HEK293 (cell line): Measurements from ENCODE around the gene CDK12.

ENCODE experiments used
- CTCF ChIA-PET: fragments of 350-600 bp; formaldehyde crosslinking; extraction: SDS; loops from one replicate; lab custom pipeline; 2021; ENCODE audit warnings: antibody characterized with exemption; lab: Yijun Ruan, JAX
- POLR2A ChIA-PET: fragments of 300-600 bp; formaldehyde crosslinking; extraction: SDS; loops from one replicate; lab custom pipeline; 2020; ENCODE audit warnings: antibody characterized with exemption, inconsistent platforms; lab: Yijun Ruan, JAX
- H3K27ac ChIP-seq: fragments of 200-500 bp; sonication (Bioruptor generic); 2 replicates; pipeline ENCODE4 v1.5.1; 2014; ENCODE audit warnings: low read depth, low read length, control low read depth, inconsistent platforms; ENCODE audit errors: extremely low read depth
- H3K36me3 ChIP-seq, 2 experiments: fragments of 200-500 bp in 1 of 2; sonication (Bioruptor generic) in 1 of 2; 1 replicate in 1 of 2; 2 replicates in 1 of 2; pipeline ENCODE4 v1.5.1; 2014 to 2017; ENCODE audit warnings: inconsistent platforms in 2 of 2, low read length in 2 of 2; ENCODE audit not compliant: control insufficient read depth in 2 of 2, insufficient read depth in 1 of 2
- H3K4me1 ChIP-seq: fragments of 200-500 bp; sonication (Bioruptor generic); 2 replicates; pipeline ENCODE4 v1.5.1; 2014; ENCODE audit warnings: mild to moderate bottlenecking, low read length, inconsistent platforms; ENCODE audit not compliant: control insufficient read depth, insufficient read depth
- H3K4me3 ChIP-seq: 2 replicates; pipeline ENCODE4 v1.5.1; 2011; ENCODE audit warnings: low read depth, mild to moderate bottlenecking, control low read depth, low read length, moderate library complexity
- H3K9me3 ChIP-seq: fragments of 200-500 bp; sonication (Bioruptor generic); 2 replicates; pipeline ENCODE4 v1.5.1; 2014; ENCODE audit warnings: low read depth, low read length, inconsistent platforms; ENCODE audit not compliant: control insufficient read depth, insufficient read depth
- GLI4 ChIP-seq: fragments of 450-650 bp; formaldehyde crosslinking; IDR thresholded peaks from 2 replicates; pipeline ENCODE4 v1.5.1; 2016; ENCODE audit warnings: missing biosample characterization, missing genetic modification characterization
- KLF17 ChIP-seq: fragments of 450-650 bp; formaldehyde crosslinking; IDR thresholded peaks from 2 replicates; pipeline ENCODE4 v1.5.1; 2016; ENCODE audit warnings: missing biosample characterization, missing genetic modification characterization
- MZF1 ChIP-seq: fragments of 450-650 bp; formaldehyde crosslinking; IDR thresholded peaks from 2 replicates; pipeline ENCODE4 v1.5.1; 2017; ENCODE audit warnings: missing biosample characterization, missing genetic modification characterization, borderline replicate concordance
- REPIN1 ChIP-seq: fragments of 450-650 bp; formaldehyde crosslinking; IDR thresholded peaks from 2 replicates; pipeline ENCODE4 v1.5.1; 2017; ENCODE audit warnings: missing biosample characterization, missing genetic modification characterization, low read depth
- SCRT2 ChIP-seq: fragments of 450-650 bp; formaldehyde crosslinking; IDR thresholded peaks from 2 replicates; pipeline ENCODE4 v1.5.1; 2016; ENCODE audit warnings: missing biosample characterization, missing genetic modification characterization
- SP7 ChIP-seq: fragments of 450-650 bp; formaldehyde crosslinking; IDR thresholded peaks from 2 replicates; pipeline ENCODE4 v1.5.1; 2016; ENCODE audit warnings: missing biosample characterization, missing genetic modification characterization
- WT1 ChIP-seq: fragments of 450-650 bp; formaldehyde crosslinking; IDR thresholded peaks from 2 replicates; pipeline ENCODE4 v1.5.1; 2016; ENCODE audit warnings: missing biosample characterization, missing genetic modification characterization
- ZNF174 ChIP-seq: fragments of 450-650 bp; formaldehyde crosslinking; IDR thresholded peaks from 2 replicates; pipeline ENCODE4 v1.5.0; 2017; ENCODE audit warnings: missing biosample characterization, mild to moderate bottlenecking, missing genetic modification characterization
- ZNF184 ChIP-seq: fragments of 450-650 bp; IDR thresholded peaks from 2 replicates; pipeline ENCODE4 v1.5.1; 2018; ENCODE audit warnings: missing biosample characterization, mild to moderate bottlenecking, missing genetic modification characterization
- ZNF302 ChIP-seq: fragments of 450-650 bp; formaldehyde crosslinking; IDR thresholded peaks from 2 replicates; pipeline ENCODE4 v1.5.1; 2016; ENCODE audit warnings: missing biosample characterization, missing genetic modification characterization, low read depth
- ZNF391 ChIP-seq: fragments of 450-650 bp; formaldehyde crosslinking; IDR thresholded peaks from 2 replicates; pipeline ENCODE4 v1.5.1; 2016; ENCODE audit warnings: low read depth, missing biosample characterization, missing genetic modification characterization, borderline replicate concordance
- ZNF394 ChIP-seq: fragments of 450-650 bp; formaldehyde crosslinking; IDR thresholded peaks from 2 replicates; pipeline ENCODE4 v1.5.1; 2016; ENCODE audit warnings: missing biosample characterization, missing genetic modification characterization, mild to moderate bottlenecking, moderate library complexity, borderline replicate concordance
- ZNF48 ChIP-seq: fragments of 450-650 bp; formaldehyde crosslinking; IDR thresholded peaks from 2 replicates; pipeline ENCODE4 v1.5.1; 2016; ENCODE audit warnings: missing biosample characterization, missing genetic modification characterization
- ZNF548 ChIP-seq: fragments of 450-650 bp; formaldehyde crosslinking; IDR thresholded peaks from 2 replicates; pipeline ENCODE4 v1.5.1; 2016; ENCODE audit warnings: missing biosample characterization, missing genetic modification characterization
- ZNF664 ChIP-seq: fragments of 450-650 bp; formaldehyde crosslinking; IDR thresholded peaks from 2 replicates; pipeline ENCODE4 v1.5.1; 2016; ENCODE audit warnings: missing biosample characterization, missing genetic modification characterization
- ZNF670 ChIP-seq: fragments of 450-650 bp; formaldehyde crosslinking; IDR thresholded peaks from 2 replicates; pipeline ENCODE4 v1.5.1; 2016; ENCODE audit warnings: missing biosample characterization, missing genetic modification characterization, low read depth
- ZNF76 ChIP-seq: fragments of 450-650 bp; formaldehyde crosslinking; IDR thresholded peaks from 2 replicates; pipeline ENCODE4; 2016; ENCODE audit warnings: low read depth, missing biosample characterization, missing genetic modification characterization, borderline replicate concordance
- ZSCAN30 ChIP-seq: fragments of 450-650 bp; IDR thresholded peaks from 2 replicates; pipeline ENCODE4 v1.5.1; 2018; ENCODE audit warnings: missing biosample characterization, mild to moderate bottlenecking, missing genetic modification characterization, moderate library complexity
- ZXDB ChIP-seq: fragments of 450-650 bp; formaldehyde crosslinking; IDR thresholded peaks from 2 replicates; pipeline ENCODE4 v1.5.1; 2016; ENCODE audit warnings: missing biosample characterization, missing genetic modification characterization
- TF ChIP-seq, protein P1 (sequence below): fragments of 450-650 bp; formaldehyde crosslinking; IDR thresholded peaks from 2 replicates; pipeline ENCODE4 v1.5.1; 2016; ENCODE audit warnings: missing biosample characterization, missing genetic modification characterization
- TF ChIP-seq, protein P2 (sequence below): fragments of 450-650 bp; formaldehyde crosslinking; IDR thresholded peaks from 2 replicates; pipeline ENCODE4 v1.5.1; 2016; ENCODE audit warnings: missing biosample characterization, missing genetic modification characterization
- TF ChIP-seq, protein P3 (sequence below): fragments of 450-650 bp; formaldehyde crosslinking; IDR thresholded peaks from 2 replicates; pipeline ENCODE4 v1.5.1; 2016; ENCODE audit warnings: missing biosample characterization, missing genetic modification characterization
- TF ChIP-seq, protein P4 (sequence below): fragments of 450-650 bp; formaldehyde crosslinking; IDR thresholded peaks from 2 replicates; pipeline ENCODE4 v1.5.1; 2016; ENCODE audit warnings: missing biosample characterization, missing genetic modification characterization, borderline replicate concordance
- TF ChIP-seq, protein P5 (sequence below): fragments of 450-650 bp; formaldehyde crosslinking; IDR thresholded peaks from 2 replicates; pipeline ENCODE4 v1.5.1; 2016; ENCODE audit warnings: missing biosample characterization, missing genetic modification characterization

Gene CDK12

DNA sequence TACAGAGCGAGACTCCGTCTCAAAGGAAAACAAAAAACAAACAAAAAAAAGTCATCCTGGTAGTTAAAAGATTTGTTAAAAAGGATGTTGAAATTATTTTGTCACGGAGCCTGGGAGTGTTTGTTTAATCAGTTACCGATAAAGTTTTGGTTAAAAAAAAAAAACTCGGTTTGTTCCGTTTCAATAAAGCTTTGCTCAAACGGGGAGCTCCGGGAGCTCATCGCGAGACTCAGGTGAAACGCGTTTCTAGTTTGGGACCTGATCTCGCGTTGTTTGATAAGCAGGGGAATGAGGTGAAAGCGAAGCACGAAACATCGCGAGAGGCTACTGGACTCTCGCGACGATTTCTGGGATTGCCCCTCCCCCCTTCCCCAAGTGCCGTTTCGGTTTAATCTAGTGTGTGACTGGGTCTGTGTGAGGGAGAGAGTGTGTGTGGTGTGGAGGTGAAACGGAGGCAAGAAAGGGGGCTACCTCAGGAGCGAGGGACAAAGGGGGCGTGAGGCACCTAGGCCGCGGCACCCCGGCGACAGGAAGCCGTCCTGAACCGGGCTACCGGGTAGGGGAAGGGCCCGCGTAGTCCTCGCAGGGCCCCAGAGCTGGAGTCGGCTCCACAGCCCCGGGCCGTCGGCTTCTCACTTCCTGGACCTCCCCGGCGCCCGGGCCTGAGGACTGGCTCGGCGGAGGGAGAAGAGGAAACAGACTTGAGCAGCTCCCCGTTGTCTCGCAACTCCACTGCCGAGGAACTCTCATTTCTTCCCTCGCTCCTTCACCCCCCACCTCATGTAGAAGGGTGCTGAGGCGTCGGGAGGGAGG, at the start of gene CDK12:
Gene CDK12 (plus strand): TSS at position 374 of the 813 bp plus-strand sequence. CDS start 586 bp downstream, outside the sequence.
- ChIA-PET POLR2A (interaction anchor here (0.6 to 4.4 kb wide), 18 partner anchors 8 to 679 kb away, joined by 3 to 131 read pairs (median 4); partner anchors contain the start of genes CASC3, FBXL20, MED1 and RPL19), CTCF (interaction anchor here (0.6 to 1.7 kb wide), 4 partner anchors 24 to 1966 kb away, joined by 3 to 4 read pairs (median 4); no protein-coding TSS in a partner anchor)
- H3K27ac ChIP-seq: peak within 1 kb of the TSS; percentile 91
- no peaks in the 10 kb centered on the region for H3K4me1 ChIP-seq
- H3K4me3 ChIP-seq: peak within 1 kb of the TSS; percentile 78
- H3K36me3 ChIP-seq: peaks cover 4 to 21% of the 10 kb centered on the region in 2 experiments; a peak in 2 of 3 replicates
- H3K9me3 ChIP-seq: no peaks in the 10 kb centered on the region
- TF ChIP-seq ZNF48 (tag by site-specific recombination) (no peak), ZNF670 (tag by site-specific recombination) (peak; percentile 28; the same call in 1 of the 2 replicates), ZNF302 (no peak), WT1 (tag by site-specific recombination) (peak; percentile 49), ZNF391 (tag by site-specific recombination) (peak; percentile 66; the same call in 1 of the 2 replicates), ZNF394 (tag by site-specific recombination) (0 out of 2 replicates have a peak, but pooled peaks have one; percentile 55), MZF1 (tag by site-specific recombination) (0 out of 2 replicates have a peak, but pooled peaks have one; percentile 24), ZNF76 (tag by site-specific recombination) (peak; percentile 95), SCRT2 (tag by site-specific recombination) (0 out of 2 replicates have a peak, but pooled peaks have one; percentile 19), SP7 (tag by site-specific recombination) (peak; percentile 91), ZXDB (peak; percentile 95), ZNF184 (peak; percentile 85), ZNF548 (tag by site-specific recombination) (no peak), REPIN1 (tag by site-specific recombination) (peak; percentile 93; the same call in 1 of the 2 replicates), ZSCAN30 (tag by site-specific recombination) (peak; percentile 9; the same call in 1 of the 2 replicates), ZNF664 (tag by site-specific recombination) (peak; percentile 44; the same call in 1 of the 2 replicates), ZNF174 (tag by site-specific recombination) (no peak), GLI4 (peak; percentile 90; the same call in 1 of the 2 replicates), KLF17 (tag by site-specific recombination) (peak; percentile 92)
- TF ChIP-seq, protein P1, sequence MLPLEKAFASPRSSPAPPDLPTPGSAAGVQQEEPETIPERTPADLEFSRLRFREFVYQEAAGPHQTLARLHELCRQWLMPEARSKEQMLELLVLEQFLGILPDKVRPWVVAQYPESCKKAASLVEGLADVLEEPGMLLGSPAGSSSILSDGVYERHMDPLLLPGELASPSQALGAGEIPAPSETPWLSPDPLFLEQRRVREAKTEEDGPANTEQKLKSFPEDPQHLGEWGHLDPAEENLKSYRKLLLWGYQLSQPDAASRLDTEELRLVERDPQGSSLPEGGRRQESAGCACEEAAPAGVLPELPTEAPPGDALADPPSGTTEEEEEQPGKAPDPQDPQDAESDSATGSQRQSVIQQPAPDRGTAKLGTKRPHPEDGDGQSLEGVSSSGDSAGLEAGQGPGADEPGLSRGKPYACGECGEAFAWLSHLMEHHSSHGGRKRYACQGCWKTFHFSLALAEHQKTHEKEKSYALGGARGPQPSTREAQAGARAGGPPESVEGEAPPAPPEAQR (tag by site-specific recombination): peak; percentile 70; the same call in 1 of the 2 replicates
- TF ChIP-seq, protein P2, sequence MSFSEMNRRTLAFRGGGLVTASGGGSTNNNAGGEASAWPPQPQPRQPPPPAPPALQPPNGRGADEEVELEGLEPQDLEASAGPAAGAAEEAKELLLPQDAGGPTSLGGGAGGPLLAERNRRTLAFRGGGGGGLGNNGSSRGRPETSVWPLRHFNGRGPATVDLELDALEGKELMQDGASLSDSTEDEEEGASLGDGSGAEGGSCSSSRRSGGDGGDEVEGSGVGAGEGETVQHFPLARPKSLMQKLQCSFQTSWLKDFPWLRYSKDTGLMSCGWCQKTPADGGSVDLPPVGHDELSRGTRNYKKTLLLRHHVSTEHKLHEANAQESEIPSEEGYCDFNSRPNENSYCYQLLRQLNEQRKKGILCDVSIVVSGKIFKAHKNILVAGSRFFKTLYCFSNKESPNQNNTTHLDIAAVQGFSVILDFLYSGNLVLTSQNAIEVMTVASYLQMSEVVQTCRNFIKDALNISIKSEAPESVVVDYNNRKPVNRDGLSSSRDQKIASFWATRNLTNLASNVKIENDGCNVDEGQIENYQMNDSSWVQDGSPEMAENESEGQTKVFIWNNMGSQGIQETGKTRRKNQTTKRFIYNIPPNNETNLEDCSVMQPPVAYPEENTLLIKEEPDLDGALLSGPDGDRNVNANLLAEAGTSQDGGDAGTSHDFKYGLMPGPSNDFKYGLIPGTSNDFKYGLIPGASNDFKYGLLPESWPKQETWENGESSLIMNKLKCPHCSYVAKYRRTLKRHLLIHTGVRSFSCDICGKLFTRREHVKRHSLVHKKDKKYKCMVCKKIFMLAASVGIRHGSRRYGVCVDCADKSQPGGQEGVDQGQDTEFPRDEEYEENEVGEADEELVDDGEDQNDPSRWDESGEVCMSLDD (tag by site-specific recombination): peak; percentile 72
- TF ChIP-seq, protein P3, sequence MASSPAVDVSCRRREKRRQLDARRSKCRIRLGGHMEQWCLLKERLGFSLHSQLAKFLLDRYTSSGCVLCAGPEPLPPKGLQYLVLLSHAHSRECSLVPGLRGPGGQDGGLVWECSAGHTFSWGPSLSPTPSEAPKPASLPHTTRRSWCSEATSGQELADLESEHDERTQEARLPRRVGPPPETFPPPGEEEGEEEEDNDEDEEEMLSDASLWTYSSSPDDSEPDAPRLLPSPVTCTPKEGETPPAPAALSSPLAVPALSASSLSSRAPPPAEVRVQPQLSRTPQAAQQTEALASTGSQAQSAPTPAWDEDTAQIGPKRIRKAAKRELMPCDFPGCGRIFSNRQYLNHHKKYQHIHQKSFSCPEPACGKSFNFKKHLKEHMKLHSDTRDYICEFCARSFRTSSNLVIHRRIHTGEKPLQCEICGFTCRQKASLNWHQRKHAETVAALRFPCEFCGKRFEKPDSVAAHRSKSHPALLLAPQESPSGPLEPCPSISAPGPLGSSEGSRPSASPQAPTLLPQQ: peak; percentile 66
- TF ChIP-seq, protein P4, sequence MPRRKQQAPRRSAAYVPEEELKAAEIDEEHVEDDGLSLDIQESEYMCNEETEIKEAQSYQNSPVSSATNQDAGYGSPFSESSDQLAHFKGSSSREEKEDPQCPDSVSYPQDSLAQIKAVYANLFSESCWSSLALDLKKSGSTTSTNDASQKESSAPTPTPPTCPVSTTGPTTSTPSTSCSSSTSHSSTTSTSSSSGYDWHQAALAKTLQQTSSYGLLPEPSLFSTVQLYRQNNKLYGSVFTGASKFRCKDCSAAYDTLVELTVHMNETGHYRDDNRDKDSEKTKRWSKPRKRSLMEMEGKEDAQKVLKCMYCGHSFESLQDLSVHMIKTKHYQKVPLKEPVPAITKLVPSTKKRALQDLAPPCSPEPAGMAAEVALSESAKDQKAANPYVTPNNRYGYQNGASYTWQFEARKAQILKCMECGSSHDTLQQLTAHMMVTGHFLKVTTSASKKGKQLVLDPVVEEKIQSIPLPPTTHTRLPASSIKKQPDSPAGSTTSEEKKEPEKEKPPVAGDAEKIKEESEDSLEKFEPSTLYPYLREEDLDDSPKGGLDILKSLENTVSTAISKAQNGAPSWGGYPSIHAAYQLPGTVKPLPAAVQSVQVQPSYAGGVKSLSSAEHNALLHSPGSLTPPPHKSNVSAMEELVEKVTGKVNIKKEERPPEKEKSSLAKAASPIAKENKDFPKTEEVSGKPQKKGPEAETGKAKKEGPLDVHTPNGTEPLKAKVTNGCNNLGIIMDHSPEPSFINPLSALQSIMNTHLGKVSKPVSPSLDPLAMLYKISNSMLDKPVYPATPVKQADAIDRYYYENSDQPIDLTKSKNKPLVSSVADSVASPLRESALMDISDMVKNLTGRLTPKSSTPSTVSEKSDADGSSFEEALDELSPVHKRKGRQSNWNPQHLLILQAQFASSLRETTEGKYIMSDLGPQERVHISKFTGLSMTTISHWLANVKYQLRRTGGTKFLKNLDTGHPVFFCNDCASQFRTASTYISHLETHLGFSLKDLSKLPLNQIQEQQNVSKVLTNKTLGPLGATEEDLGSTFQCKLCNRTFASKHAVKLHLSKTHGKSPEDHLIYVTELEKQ: peak; percentile 7; the same call in 1 of the 2 replicates
- TF ChIP-seq, protein P5, sequence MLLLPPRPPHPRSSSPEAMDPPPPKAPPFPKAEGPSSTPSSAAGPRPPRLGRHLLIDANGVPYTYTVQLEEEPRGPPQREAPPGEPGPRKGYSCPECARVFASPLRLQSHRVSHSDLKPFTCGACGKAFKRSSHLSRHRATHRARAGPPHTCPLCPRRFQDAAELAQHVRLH (tag by site-specific recombination): peak; percentile 88
